ENCODE measurements around the gene CEP170. TPM values are rescaled to one million over a fixed set of nuclear protein-coding genes. Genes with fewer than 3 reads are reported as not detected.

CEP170 gene
- total RNA-seq: 10 to 100 TPM in 1 of 2 donors, 1 to 10 TPM in 1; 9.7 to 31.4 TPM

DNA sequence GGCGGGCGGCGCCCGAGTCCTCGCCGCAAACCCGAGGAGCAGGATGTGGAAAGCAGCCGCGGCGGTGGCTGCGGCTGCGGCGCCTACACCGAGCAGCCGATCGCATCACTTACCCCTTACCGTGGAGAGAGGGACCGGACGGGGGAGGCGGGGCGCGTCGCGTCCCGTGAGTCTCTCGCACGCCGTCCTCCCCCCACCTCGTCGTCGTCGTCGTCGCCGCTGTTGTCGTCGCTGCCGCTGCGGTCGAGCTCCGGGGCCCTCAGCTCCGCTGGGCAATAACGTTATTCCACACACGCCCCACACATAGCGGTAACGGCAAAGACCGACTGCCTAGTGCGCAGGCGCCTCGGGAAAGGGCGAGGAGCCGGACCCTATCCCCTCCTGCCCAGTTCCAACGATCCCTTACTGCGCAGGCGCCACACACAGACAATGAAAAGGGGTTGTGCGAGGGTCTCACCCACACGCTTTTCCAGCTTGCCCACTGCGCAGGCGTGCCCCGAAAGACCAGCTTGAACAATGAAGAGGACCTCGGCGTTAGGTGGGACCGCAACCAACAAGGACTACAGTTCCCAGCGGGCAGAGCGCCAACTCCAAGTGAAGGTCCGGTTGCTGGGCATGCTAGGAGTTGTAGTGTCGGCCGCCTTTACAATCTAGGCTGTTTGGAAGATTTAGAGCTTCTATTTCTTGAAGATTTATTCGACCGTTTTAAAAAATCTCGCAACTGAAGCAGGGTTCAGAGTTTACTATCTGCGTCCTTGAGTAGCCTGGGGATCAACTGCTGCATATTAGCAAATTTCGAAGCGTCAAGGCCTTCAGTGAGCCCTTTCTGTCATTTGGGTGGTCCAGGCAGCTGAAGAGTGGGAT is at the start of gene CEP170:
Gene CEP170 (minus strand): TSS at position 355 of the 864 bp plus-strand sequence. CDS start 30,001 bp downstream, outside the sequence.
- H3K36me3 ChIP-seq: no peaks in the 10 kb centered on the region
- H3K27me3 ChIP-seq (replicated peaks; ENCODE audit: insufficient read depth): no peaks in the 10 kb centered on the region
- intact Hi-C loops (cut with DNase I): loop anchor here (10.0 kb wide), 1 partner anchor 1400 kb away; the partner anchor contains the start of gene DESI2
- TF ChIP-seq POLR2A (IDR thresholded peaks at IDR 0.05) (peak; percentile 60), POLR2AphosphoS5 (IDR thresholded peaks at IDR 0.05) (peak; percentile 84)
- TF ChIP-seq, protein P1, sequence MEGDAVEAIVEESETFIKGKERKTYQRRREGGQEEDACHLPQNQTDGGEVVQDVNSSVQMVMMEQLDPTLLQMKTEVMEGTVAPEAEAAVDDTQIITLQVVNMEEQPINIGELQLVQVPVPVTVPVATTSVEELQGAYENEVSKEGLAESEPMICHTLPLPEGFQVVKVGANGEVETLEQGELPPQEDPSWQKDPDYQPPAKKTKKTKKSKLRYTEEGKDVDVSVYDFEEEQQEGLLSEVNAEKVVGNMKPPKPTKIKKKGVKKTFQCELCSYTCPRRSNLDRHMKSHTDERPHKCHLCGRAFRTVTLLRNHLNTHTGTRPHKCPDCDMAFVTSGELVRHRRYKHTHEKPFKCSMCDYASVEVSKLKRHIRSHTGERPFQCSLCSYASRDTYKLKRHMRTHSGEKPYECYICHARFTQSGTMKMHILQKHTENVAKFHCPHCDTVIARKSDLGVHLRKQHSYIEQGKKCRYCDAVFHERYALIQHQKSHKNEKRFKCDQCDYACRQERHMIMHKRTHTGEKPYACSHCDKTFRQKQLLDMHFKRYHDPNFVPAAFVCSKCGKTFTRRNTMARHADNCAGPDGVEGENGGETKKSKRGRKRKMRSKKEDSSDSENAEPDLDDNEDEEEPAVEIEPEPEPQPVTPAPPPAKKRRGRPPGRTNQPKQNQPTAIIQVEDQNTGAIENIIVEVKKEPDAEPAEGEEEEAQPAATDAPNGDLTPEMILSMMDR (IDR thresholded peaks at IDR 0.05): no peak
- H3K9me3 ChIP-seq: no peaks in the 10 kb centered on the region
- peak; percentile 90 for DNase-seq (ENCODE audit: low spot score)
- no peaks in the 10 kb centered on the region for H3K4me1 ChIP-seq (replicated peaks)
- 0% methylated on average over 32 of the region's 74 CpGs for WGBS
- peak within 1 kb of the TSS; percentile 85 to 92 for H3K27ac ChIP-seq
- H3K4me3 ChIP-seq: peak within 1 kb of the TSS; percentile 81 to 85

DNA sequence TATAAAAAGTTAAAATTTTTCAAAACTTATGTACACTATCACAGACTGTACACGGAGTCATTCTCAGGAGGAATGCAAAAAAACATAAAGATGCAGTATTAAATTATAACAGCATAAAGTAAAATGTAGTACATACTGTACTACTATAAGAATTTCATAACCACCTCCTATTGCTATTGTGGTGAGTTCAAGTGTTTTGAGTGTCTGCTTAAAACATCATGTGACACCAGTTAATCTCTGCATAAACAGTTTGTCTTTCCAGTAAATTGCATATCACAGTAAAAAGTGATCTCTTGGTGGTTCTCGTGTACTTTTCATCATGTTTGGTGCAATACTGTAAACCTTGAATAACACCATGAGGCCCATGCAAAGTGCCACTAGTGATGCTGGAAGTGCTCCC is 46.0 kb upstream of the CEP170 start:
- no peak overlapping the region for H3K4me3 ChIP-seq
- H3K4me1 ChIP-seq (replicated peaks): no peaks in the 10 kb centered on the region
- no peaks in the 10 kb centered on the region for H3K9me3 ChIP-seq
- 68% methylated on average over 2 of the region's 2 CpGs for WGBS
- intact Hi-C loops (cut with DNase I): no loop called here
- H3K27ac ChIP-seq: no peak overlapping the region
- no peaks in the 10 kb centered on the region for H3K36me3 ChIP-seq
- H3K27me3 ChIP-seq (replicated peaks; ENCODE audit: insufficient read depth): no peaks in the 10 kb centered on the region
- TF ChIP-seq, protein P1 (IDR thresholded peaks at IDR 0.05): no peak
- TF ChIP-seq POLR2AphosphoS5 (IDR thresholded peaks at IDR 0.05): no peak
- TF ChIP-seq POLR2A (IDR thresholded peaks at IDR 0.05): no peak
- DNase-seq (ENCODE audit: low spot score): no peak

DNA sequence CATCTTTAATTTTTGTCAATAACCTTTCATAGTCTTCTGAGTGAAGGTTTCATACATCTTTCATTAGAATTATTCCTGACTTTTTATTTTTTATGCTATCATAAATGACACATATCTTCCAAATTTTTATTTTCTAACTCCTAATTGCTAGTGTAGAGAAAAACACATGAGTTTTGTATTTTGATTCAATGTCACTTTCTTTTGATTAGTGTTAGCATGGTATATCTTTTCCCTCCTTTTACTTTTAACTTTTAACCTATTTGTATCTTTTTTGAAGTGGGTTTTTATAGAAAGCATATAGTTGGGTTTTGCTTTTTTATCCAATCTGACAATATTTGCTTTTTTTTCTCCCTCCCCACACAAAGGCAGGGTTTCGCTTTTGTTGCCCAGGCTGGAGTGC is 44.0 kb upstream of the CEP170 start:
- Histone ChIP-seq H3K27ac (no peak overlapping the region), H3K4me3 (no peak overlapping the region), H3K4me1 (replicated peaks) (no peaks in the 10 kb centered on the region), H3K36me3 (no peaks in the 10 kb centered on the region), H3K27me3 (replicated peaks; ENCODE audit: insufficient read depth) (no peaks in the 10 kb centered on the region), H3K9me3 (no peaks in the 10 kb centered on the region)
- DNase-seq (ENCODE audit: low spot score): no peak
- intact Hi-C loops (cut with DNase I): no loop called here
- WGBS: 100% methylated on average over 1 of the region's 1 CpG
- TF ChIP-seq, protein P1 (IDR thresholded peaks at IDR 0.05): no peak
- TF ChIP-seq POLR2AphosphoS5 (IDR thresholded peaks at IDR 0.05) (no peak), POLR2A (IDR thresholded peaks at IDR 0.05) (no peak)

DNA sequence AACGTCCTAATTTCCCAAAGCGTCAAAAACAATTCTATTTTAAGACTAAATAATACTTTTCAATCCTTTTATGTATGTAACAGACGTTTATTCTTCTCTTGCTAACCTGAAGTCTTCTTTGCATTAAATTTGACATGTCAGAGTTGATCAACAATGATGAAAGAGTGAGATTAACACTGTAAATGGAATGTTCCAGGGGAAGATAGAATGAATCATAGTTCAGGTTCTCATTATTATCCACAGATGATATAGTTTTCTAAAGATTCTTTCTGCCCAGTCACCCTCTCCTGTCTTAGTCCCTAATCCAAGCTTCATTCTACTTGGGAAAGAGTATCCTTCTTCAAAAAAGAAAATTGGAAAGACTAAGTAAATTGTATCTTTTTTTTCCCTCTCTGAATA is 39.6 kb upstream of the CEP170 start:
- Histone ChIP-seq H3K36me3 (no peaks in the 10 kb centered on the region), H3K4me3 (no peak overlapping the region), H3K27me3 (replicated peaks; ENCODE audit: insufficient read depth) (no peaks in the 10 kb centered on the region), H3K27ac (no peak overlapping the region), H3K4me1 (replicated peaks) (no peaks in the 10 kb centered on the region), H3K9me3 (no peaks in the 10 kb centered on the region)
- intact Hi-C loops (cut with DNase I): no loop called here
- TF ChIP-seq, protein P1 (IDR thresholded peaks at IDR 0.05): no peak
- no peak for TF ChIP-seq POLR2AphosphoS5 (IDR thresholded peaks at IDR 0.05)
- no peak for TF ChIP-seq POLR2A (IDR thresholded peaks at IDR 0.05)
- DNase-seq (ENCODE audit: low spot score): no peak
- 71% methylated on average over 3 of the region's 3 CpGs for WGBS
